B cell (primary cell): ENCODE measurements around the gene APEX1. TPM values are rescaled to one million over a fixed set of nuclear protein-coding genes. Genes with fewer than 3 reads are reported as not detected.

ENCODE experiments used
- ATAC-seq: fragments of 200-7000 bp; cut with Tn5 transposase; one replicate; pipeline ENCODE4 v1.10.0; 2021; ENCODE audit warnings: low read depth, mild to moderate bottlenecking, moderate number of reproducible peaks, moderate library complexity
- CTCF ChIA-PET: fragments of 350-600 bp; sonication (Branson Sonifier 250); formaldehyde crosslinking; loops from one replicate; lab custom pipeline; 2021; ENCODE audit warnings: antibody characterized with exemption, inconsistent platforms; lab: Charles Lee
- POLR2A ChIA-PET: fragments of 350-600 bp; sonication (Branson Sonifier 250); formaldehyde crosslinking; loops from one replicate; lab custom pipeline; 2021; ENCODE audit warnings: antibody characterized with exemption; lab: Charles Lee
- DNase-seq: peaks from one replicate; pipeline ENCODE4 v3.0.0; 2013
- H2AFZ ChIP-seq: 2 replicates; pipeline ENCODE4 v1.6.1; 2012; ENCODE audit warnings: mild to moderate bottlenecking, low read depth, low read length; ENCODE audit not compliant: insufficient read depth, poor library complexity, severe bottlenecking
- H3K27ac ChIP-seq, 2 donors: 1 replicate in 1 of 2; 2 replicates in 1 of 2; pipeline ENCODE4 v1.5.1; 2012 to 2013; ENCODE audit warnings: low read length in 2 of 2, mild to moderate bottlenecking in 2 of 2, moderate library complexity in 1 of 2
- H3K27me3 ChIP-seq, 4 experiments: fragments of 200-600 bp in 1 of 4; sonication (generic) in 1 of 4; replicated peaks in 1 of 4; 1 replicate in 2 of 4; 2 replicates in 2 of 4; pipeline versions ENCODE4 v1.6.1 to v1.7.0; 2013 to 2016; ENCODE audit warnings: low read length in 3 of 4, mild to moderate bottlenecking in 2 of 4, mixed read lengths in 1 of 4, moderate library complexity in 1 of 4; ENCODE audit not compliant: insufficient read depth in 4 of 4, control insufficient read depth in 3 of 4; ENCODE audit errors: control extremely low read depth in 1 of 4
- H3K36me3 ChIP-seq, 2 experiments: replicated peaks in 1 of 2; 1 replicate in 1 of 2; 2 replicates in 1 of 2; pipeline versions ENCODE4 v1.6.1 to v1.7.1; 2013; ENCODE audit warnings: low read length in 1 of 2; ENCODE audit not compliant: insufficient read depth in 2 of 2, control insufficient read depth in 1 of 2; ENCODE audit errors: control extremely low read depth in 1 of 2, extremely low read depth in 1 of 2
- H3K4me1 ChIP-seq, 2 donors: fragments of 200-600 bp in 1 of 2; sonication (generic) in 1 of 2; 1 replicate in 1 of 2; 2 replicates in 1 of 2; pipeline versions ENCODE4 v1.5.1 to v1.6.1; 2013 to 2017; ENCODE audit warnings: low read length in 2 of 2; ENCODE audit not compliant: control insufficient read depth in 2 of 2, insufficient read depth in 2 of 2
- H3K4me2 ChIP-seq: replicated peaks from 2 replicates; pipeline ENCODE3; 2012; ENCODE audit warnings: mild to moderate bottlenecking, low read depth, low read length; ENCODE audit not compliant: poor library complexity, severe bottlenecking
- H3K4me3 ChIP-seq, 5 experiments: fragments of 200-600 bp in 1 of 5; sonication (generic) in 1 of 5; 1 replicate in 3 of 5; 2 replicates in 2 of 5; pipeline versions ENCODE4 v1.5.1 to v1.7.0; 2011 to 2016; ENCODE audit warnings: low read length in 4 of 5, mild to moderate bottlenecking in 4 of 5, low read depth in 2 of 5, control low read depth in 1 of 5, moderate library complexity in 1 of 5; ENCODE audit not compliant: insufficient read depth in 1 of 5; ENCODE audit errors: control extremely low read depth in 1 of 5, extremely low read depth in 1 of 5
- H3K79me2 ChIP-seq: fragments of 200-600 bp; sonication (generic); one replicate; pipeline ENCODE4 v1.6.0; 2016; ENCODE audit warnings: low read length; ENCODE audit not compliant: control insufficient read depth, insufficient read depth
- H3K9ac ChIP-seq: fragments of 200-600 bp; sonication (generic); 2 replicates; pipeline ENCODE4 v1.6.1; 2017; ENCODE audit warnings: mild to moderate bottlenecking, low read length, moderate library complexity
- H3K9me3 ChIP-seq, 3 donors: one replicate each; pipeline versions ENCODE4 v1.6.1 to v1.7.1; 2013; ENCODE audit warnings: low read length in 2 of 3; ENCODE audit not compliant: control insufficient read depth in 2 of 3, insufficient read depth in 1 of 3; ENCODE audit errors: control extremely low read depth in 1 of 3
- H4K20me1 ChIP-seq: 2 replicates; pipeline ENCODE4 v1.6.0; 2012; ENCODE audit warnings: mild to moderate bottlenecking, low read length; ENCODE audit not compliant: insufficient read depth, control insufficient read depth, poor library complexity, severe bottlenecking
- H3K27ac Mint-ChIP-seq: one replicate; pipeline ENCODE4 v1.8.0; 2021; ENCODE audit warnings: mixed read lengths
- H3K27me3 Mint-ChIP-seq: one replicate; pipeline ENCODE4 v1.8.0; 2021; ENCODE audit warnings: mixed read lengths
- H3K4me1 Mint-ChIP-seq: one replicate; pipeline ENCODE4 v1.8.0; 2021; ENCODE audit warnings: mixed read lengths
- H3K4me3 Mint-ChIP-seq: one replicate; pipeline ENCODE4 v1.8.0; 2021; ENCODE audit warnings: mixed read lengths
- H3K9me3 Mint-ChIP-seq: one replicate; pipeline ENCODE4 v1.8.0; 2022; ENCODE audit warnings: mixed read lengths; ENCODE audit not compliant: insufficient read depth
- CTCF ChIP-seq: fragments of 200-600 bp; IDR thresholded peaks from one replicate; pipeline ENCODE4 v1.8.0; 2022; ENCODE audit warnings: antibody characterized with exemption, mild to moderate bottlenecking
- EZH2 ChIP-seq: IDR thresholded peaks from 2 replicates; pipeline ENCODE4 v1.6.1; 2012; ENCODE audit warnings: borderline replicate concordance, low read depth, mild to moderate bottlenecking, moderate library complexity, low read length; ENCODE audit not compliant: insufficient read depth, poor library complexity, severe bottlenecking
- WGBS: methylation state at CpG from one replicate; pipeline ENCODE4 v1.1.5; 2013; ENCODE audit warnings: missing lambda C conversion rate; ENCODE audit not compliant: insufficient coverage; 5-methylcytosine and 5-hydroxymethylcytosine counted together
- intact Hi-C: fragments of 100-400 bp; cut with micrococcal nuclease; formaldehyde crosslinking; loops from one replicate; pipeline ENCODE4 v1.10.0; 2022
- polyA plus RNA-seq: library from polyadenylated mRNA; depleted of rRNA; stranded (reverse); fragments of >200 nt; gene quantifications from 2 replicates; pipeline ENCODE4 v1.2.3, GENCODE V29; 2012
- total RNA-seq, 2 donors: library from RNA; stranded (reverse); fragments of 120-200 nt in 1 of 2; gene quantifications; 1 replicate in 1 of 2; 2 replicates in 1 of 2; pipeline versions ENCODE4 v1.2.3 to v1.2.4, GENCODE V29; 2013 to 2022

APEX1 gene
- total and polyA plus RNA-seq, 2 donors (not counting 1 experiment from before 2014, with no cell fraction given), result 103 to 169 TPM

- H3K4me3 ChIP-seq, result peak overlapping the region in 1 of 5 experiments; percentile 8
- ATAC-seq, result no peak
Measured at GRCh38 chr14:20490563-20490962, 35.5 kb downstream of the APEX1 start.

More at GRCh38 chr14:20490563-20490962, 35.5 kb downstream of the APEX1 start:
- H3K4me3 Mint-ChIP-seq, result peak overlapping the region; percentile 85
- Histone ChIP-seq H3K9ac (peak overlapping the region; percentile 59), H3K9me3 (no peaks in the 10 kb centered on the region), H3K4me2 (peak overlapping the region; percentile 67), H4K20me1 (no peaks in the 10 kb centered on the region), H3K36me3 (no peaks in the 10 kb centered on the region), H2AFZ (peak overlapping the region; percentile 47), H3K4me1 (peaks cover 73 to 81% of the 10 kb centered on the region in 2 donors), H3K27me3 (no peaks in the 10 kb centered on the region), H3K79me2 (no peaks in the 10 kb centered on the region), H3K27ac (peak overlapping the region; percentile 44 to 72)
- no peaks in the 10 kb centered on the region for H3K9me3 Mint-ChIP-seq
- ChIA-PET CTCF (interaction anchor here (1.1 to 2.5 kb wide), 2 partner anchors 37 to 40 kb away, joined by 3 to 12 read pairs; no protein-coding TSS in a partner anchor), POLR2A (interaction anchor here (0.6 to 0.9 kb wide), 3 partner anchors 35 to 77 kb away, joined by 3 to 6 read pairs (median 3); partner anchors contain the start of gene TEP1)
- no peaks in the 10 kb centered on the region for H3K27me3 Mint-ChIP-seq
- peak overlapping the region; percentile 95 for H3K27ac Mint-ChIP-seq
- DNase-seq, result no peak
- 67% methylated on average over 5 of the region's 6 CpGs for WGBS
- intact Hi-C loops, result loop anchor here (5.0 kb wide), 1 partner anchor 42 kb away; no protein-coding TSS in a partner anchor
- no peak for TF ChIP-seq EZH2
- TF ChIP-seq CTCF, result no peak
- peaks cover 73% of the 10 kb centered on the region for H3K4me1 Mint-ChIP-seq
